CD4-positive, alpha-beta T cell treated with Interleukin-17A for 1 hour (primary cell): Measurements from ENCODE around the gene KCNN3.

Source experiments
- DNase-seq: peaks from one replicate; pipeline ENCODE4 v3.0.0-alpha.2; 2020

Gene KCNN3

GRCh38 chr1:154745750-154746425 is 124.2 kb downstream of the KCNN3 start:
- DNase-seq, result no peak

GRCh38 chr1:154745286-154745731 is 124.8 kb downstream of the KCNN3 start:
- DNase-seq, result no peak

- no peak for DNase-seq
These were observed 125.6 kb downstream of the KCNN3 start for GRCh38 chr1:154744352-154745035.

- no peak for DNase-seq
These were observed 126.5 kb downstream of the KCNN3 start for GRCh38 chr1:154743526-154744036.

- no peak for DNase-seq
These were observed 127.5 kb downstream of the KCNN3 start for GRCh38 chr1:154742606-154743005.

GRCh38 chr1:154741741-154742495 is 128.2 kb downstream of the KCNN3 start:
- no peak for DNase-seq

GRCh38 chr1:154741327-154741726 is 128.8 kb downstream of the KCNN3 start:
- no peak for DNase-seq

GRCh38 chr1:154739654-154740053 is 130.4 kb downstream of the KCNN3 start:
- no peak for DNase-seq

GRCh38 chr1:154736841-154737240 is 133.2 kb downstream of the KCNN3 start:
- no peak for DNase-seq

- no peak for DNase-seq
These were observed 134.3 kb downstream of the KCNN3 start for GRCh38 chr1:154735804-154736168.

- no peak for DNase-seq
These were observed 134.8 kb downstream of the KCNN3 start for GRCh38 chr1:154735061-154735803.

- no peak for DNase-seq
These were observed 136.5 kb downstream of the KCNN3 start for GRCh38 chr1:154733621-154734020.

- DNase-seq, result no peak
These were observed 139.0 kb downstream of the KCNN3 start for GRCh38 chr1:154730986-154731489.

GRCh38 chr1:154730259-154730658 is 139.8 kb downstream of the KCNN3 start:
- no peak for DNase-seq

- DNase-seq, result no peak
These were observed 140.5 kb downstream of the KCNN3 start for GRCh38 chr1:154729577-154729976.

GRCh38 chr1:154729031-154729442 is 141.0 kb downstream of the KCNN3 start:
- DNase-seq, result no peak

GRCh38 chr1:154726896-154727753 is 143.0 kb downstream of the KCNN3 start:
- no peak for DNase-seq

- DNase-seq, result no peak
These were observed 143.6 kb downstream of the KCNN3 start for GRCh38 chr1:154726443-154726842.

- DNase-seq, result no peak
These were observed 144.2 kb downstream of the KCNN3 start for GRCh38 chr1:154725865-154726264.

GRCh38 chr1:154720328-154721297 is 149.5 kb downstream of the KCNN3 start:
- no peak for DNase-seq
